Measurements from ENCODE around the gene PANK4.

Gene PANK4

GRCh38 chr1:2486558-2486957 is 39.8 kb downstream of the PANK4 start:
- H3K4me3 ChIP-seq (ENCODE audit: low read depth, low read length): no peak overlapping the region
- no peak for TF ChIP-seq CTCF (IDR thresholded peaks at IDR 0.05; ENCODE audit: low read depth, low read length)

- H3K4me3 ChIP-seq (ENCODE audit: low read depth, low read length): no peak overlapping the region
- TF ChIP-seq CTCF (IDR thresholded peaks at IDR 0.05; ENCODE audit: low read depth, low read length): no peak
These were observed 40.4 kb downstream of the PANK4 start for GRCh38 chr1:2486041-2486440.

- H3K4me3 ChIP-seq (ENCODE audit: low read depth, low read length): no peak overlapping the region
- TF ChIP-seq CTCF (IDR thresholded peaks at IDR 0.05; ENCODE audit: low read depth, low read length): no peak
These were observed 42.4 kb downstream of the PANK4 start for GRCh38 chr1:2483970-2484369.

- TF ChIP-seq CTCF (IDR thresholded peaks at IDR 0.05; ENCODE audit: low read depth, low read length): no peak
- H3K4me3 ChIP-seq (ENCODE audit: low read depth, low read length): no peak overlapping the region
These were observed 43.4 kb downstream of the PANK4 start for GRCh38 chr1:2483026-2483425.

- TF ChIP-seq CTCF (IDR thresholded peaks at IDR 0.05; ENCODE audit: low read depth, low read length): no peak
- H3K4me3 ChIP-seq (ENCODE audit: low read depth, low read length): no peak overlapping the region
These were observed 43.8 kb downstream of the PANK4 start for GRCh38 chr1:2482588-2482987.

GRCh38 chr1:2481885-2482284 is 44.5 kb downstream of the PANK4 start:
- TF ChIP-seq CTCF (IDR thresholded peaks at IDR 0.05; ENCODE audit: low read depth, low read length): no peak
- no peak overlapping the region for H3K4me3 ChIP-seq (ENCODE audit: low read depth, low read length)

- H3K4me3 ChIP-seq (ENCODE audit: low read depth, low read length): no peak overlapping the region
- no peak for TF ChIP-seq CTCF (IDR thresholded peaks at IDR 0.05; ENCODE audit: low read depth, low read length)
These were observed 45.4 kb downstream of the PANK4 start for GRCh38 chr1:2480986-2481364.

Data from WI38 (cell line).